ENCODE results near the gene ITGA3.
A peak's percentile ranks its signal among the peaks of the same experiment; 100 is the strongest.

Gene ITGA3

GRCh38 chr17:50043290-50044148 lies 12.4 kb upstream of the ITGA3 start:
- Mint-ChIP-seq H3K9me3 (no peaks in the 10 kb centered on the region), H3K27ac (no peak overlapping the region), H3K27me3 (peaks cover 9% of the 10 kb centered on the region), H3K36me3 (ENCODE audit: low read depth) (no peaks in the 10 kb centered on the region), H3K4me3 (no peak overlapping the region), H3K4me1 (peaks cover 13% of the 10 kb centered on the region)
- ATAC-seq (no peak), DNase-seq (no peak)

DNA sequence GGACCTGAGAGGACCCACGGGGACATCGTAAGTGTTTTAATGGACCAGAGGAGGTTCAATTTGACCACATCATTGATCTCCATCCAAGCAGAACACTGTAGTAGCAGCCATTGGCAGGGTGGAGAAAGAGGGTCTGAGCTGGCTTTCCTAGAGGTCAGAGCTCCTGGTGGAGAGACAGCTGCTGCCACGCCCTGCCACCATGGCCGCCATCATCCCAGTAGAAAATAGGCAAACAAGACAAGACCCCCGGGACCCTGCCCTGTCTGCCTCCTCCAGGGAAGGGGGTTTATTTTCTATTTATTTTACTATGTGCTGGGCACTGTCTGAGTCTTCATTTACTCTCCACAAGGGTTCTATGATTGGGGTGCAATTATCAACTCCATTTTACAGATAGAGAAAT lies 11.4 kb upstream of the ITGA3 start:
- no peak overlapping the region for H3K4me3 Mint-ChIP-seq
- DNase-seq = no peak
- no peak for ATAC-seq
- peaks cover 13% of the 10 kb centered on the region for H3K4me1 Mint-ChIP-seq
- H3K36me3 Mint-ChIP-seq (ENCODE audit: low read depth) = no peaks in the 10 kb centered on the region
- H3K27ac Mint-ChIP-seq = no peak overlapping the region
- H3K27me3 Mint-ChIP-seq = peaks cover 10% of the 10 kb centered on the region
- H3K9me3 Mint-ChIP-seq = no peaks in the 10 kb centered on the region

DNA sequence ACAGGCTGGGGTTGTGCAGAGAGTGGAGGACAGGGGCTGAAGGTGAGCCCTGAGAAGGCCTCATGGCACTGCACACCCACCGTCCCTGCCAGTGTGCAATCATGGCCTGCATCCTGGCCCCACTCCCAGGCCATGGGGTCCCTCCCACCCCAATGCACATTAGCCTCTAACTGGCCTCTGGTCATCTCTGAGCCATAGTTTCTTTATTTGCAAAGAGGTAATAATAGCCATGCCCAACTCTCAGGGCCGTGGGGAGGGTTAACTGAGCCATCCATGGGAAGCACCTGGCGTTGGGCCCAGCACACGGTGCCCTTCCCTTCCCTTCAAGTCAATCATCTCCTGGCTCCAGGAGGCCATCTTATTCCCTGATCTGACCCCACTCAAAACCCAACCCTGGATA lies 10.8 kb upstream of the ITGA3 start:
- H3K27ac Mint-ChIP-seq = no peak overlapping the region
- peaks cover 10% of the 10 kb centered on the region for H3K27me3 Mint-ChIP-seq
- peaks cover 16% of the 10 kb centered on the region for H3K4me1 Mint-ChIP-seq
- ATAC-seq = no peak
- DNase-seq = no peak
- no peak overlapping the region for H3K4me3 Mint-ChIP-seq
- no peaks in the 10 kb centered on the region for H3K36me3 Mint-ChIP-seq (ENCODE audit: low read depth)
- no peaks in the 10 kb centered on the region for H3K9me3 Mint-ChIP-seq

DNA sequence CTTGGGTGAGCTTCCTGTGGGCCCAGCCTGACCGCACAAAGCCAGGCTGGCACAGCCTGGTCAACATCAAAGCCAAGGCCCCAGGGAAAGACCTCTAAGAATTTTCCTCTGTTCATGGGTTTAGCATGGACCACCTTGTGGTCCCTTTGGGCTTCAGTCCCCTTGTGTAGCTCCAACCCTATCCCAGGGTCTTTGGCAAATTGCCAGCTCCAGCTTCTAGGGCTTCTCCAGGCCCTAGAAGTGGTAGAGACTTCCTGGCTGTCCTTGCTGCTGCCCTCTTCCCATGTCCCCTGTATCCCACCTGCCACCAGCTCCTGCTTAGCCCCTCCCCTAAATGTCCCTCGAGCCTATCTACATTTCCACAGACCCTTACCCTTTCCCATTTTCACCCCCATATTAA lies 9.7 kb upstream of the ITGA3 start:
- DNase-seq (no peak), ATAC-seq (no peak)
- Mint-ChIP-seq H3K27ac (no peak overlapping the region), H3K4me3 (no peak overlapping the region), H3K4me1 (peaks cover 26% of the 10 kb centered on the region), H3K27me3 (peaks cover 10% of the 10 kb centered on the region), H3K9me3 (no peaks in the 10 kb centered on the region), H3K36me3 (ENCODE audit: low read depth) (no peaks in the 10 kb centered on the region)

DNA sequence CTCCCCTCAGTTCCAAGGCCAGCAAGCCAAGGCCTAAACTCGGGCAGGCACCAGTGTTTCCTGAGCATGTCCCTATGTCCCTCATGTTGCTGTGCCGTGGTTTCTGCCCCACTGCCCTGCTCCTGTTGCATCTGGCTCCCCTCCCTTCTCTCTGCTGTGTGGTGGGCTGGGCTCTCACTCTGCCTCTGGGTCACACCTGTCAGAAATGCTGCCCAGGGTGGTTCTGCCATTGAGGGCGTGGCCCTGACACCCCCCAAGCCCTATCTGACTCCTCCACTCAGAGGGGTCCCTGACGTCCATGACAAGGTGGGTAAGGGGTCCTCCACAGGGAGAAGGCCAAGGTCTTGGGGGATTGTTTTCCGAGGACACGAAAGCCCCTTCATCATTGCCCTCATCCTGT lies 9.2 kb upstream of the ITGA3 start:
- Mint-ChIP-seq H3K4me1 (peaks cover 31% of the 10 kb centered on the region), H3K27me3 (peaks cover 10% of the 10 kb centered on the region), H3K9me3 (no peaks in the 10 kb centered on the region), H3K36me3 (ENCODE audit: low read depth) (no peaks in the 10 kb centered on the region), H3K4me3 (no peak overlapping the region), H3K27ac (no peak overlapping the region)
- DNase-seq (no peak), ATAC-seq (no peak)

DNA sequence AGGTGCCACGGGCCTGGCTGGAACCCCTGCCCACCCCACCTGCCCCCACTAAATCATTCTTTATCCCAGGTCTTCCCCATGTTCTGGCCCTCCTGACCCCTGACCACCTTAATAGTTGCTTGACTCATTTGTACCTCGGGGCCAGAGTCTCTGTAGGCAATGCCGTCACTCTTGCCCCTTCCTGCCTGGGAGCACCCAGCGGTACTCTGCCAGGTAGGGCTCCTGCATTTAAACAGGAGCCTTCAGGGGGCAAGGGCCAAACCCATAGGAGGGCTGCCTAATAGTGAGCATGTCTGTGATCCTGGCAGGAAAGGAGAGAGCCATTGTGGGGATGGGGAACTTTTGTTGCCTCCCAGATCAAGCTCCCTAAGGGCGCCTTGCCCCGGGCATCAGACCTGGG lies 8.8 kb upstream of the ITGA3 start:
- no peak for DNase-seq
- H3K27ac Mint-ChIP-seq = no peak overlapping the region
- no peaks in the 10 kb centered on the region for H3K9me3 Mint-ChIP-seq
- no peak overlapping the region for H3K4me3 Mint-ChIP-seq
- no peaks in the 10 kb centered on the region for H3K36me3 Mint-ChIP-seq (ENCODE audit: low read depth)
- no peak for ATAC-seq
- H3K4me1 Mint-ChIP-seq = peaks cover 35% of the 10 kb centered on the region
- H3K27me3 Mint-ChIP-seq = peaks cover 10% of the 10 kb centered on the region

DNA sequence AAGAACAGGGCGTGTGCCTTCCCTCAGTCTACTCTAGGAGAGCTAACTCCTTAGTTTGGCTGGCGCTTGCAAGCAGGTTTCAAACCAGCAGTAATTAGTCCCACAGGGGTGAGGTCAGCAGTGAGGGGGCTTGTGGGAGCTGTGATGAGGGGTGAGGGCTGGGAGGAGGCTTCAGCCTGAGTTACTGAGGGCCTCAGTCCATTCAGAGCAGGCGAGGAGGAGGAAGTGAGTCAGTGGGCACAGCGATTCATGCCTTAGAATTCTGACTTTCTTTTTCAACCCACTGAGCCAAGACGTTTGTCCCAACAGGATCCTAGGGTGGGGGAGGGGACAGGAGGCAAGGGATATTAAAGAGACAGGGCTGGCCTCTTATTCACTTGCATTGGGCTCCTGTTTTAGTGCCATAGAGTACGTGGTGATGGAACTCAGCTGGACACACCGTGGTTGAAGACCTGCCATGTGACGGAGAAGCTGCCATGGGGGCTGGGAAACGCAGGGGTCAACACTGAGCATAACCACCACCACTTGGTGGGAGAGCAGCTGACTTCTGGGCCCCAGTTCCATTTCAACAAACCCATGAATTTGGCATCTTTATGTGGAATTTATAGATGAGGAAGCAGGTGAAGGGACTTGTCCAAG lies 8.3 kb upstream of the ITGA3 start:
- Mint-ChIP-seq H3K27ac (no peak overlapping the region), H3K36me3 (ENCODE audit: low read depth) (no peaks in the 10 kb centered on the region), H3K4me3 (no peak overlapping the region), H3K27me3 (peaks cover 10% of the 10 kb centered on the region), H3K4me1 (peaks cover 35% of the 10 kb centered on the region), H3K9me3 (no peaks in the 10 kb centered on the region)
- ATAC-seq (peak; percentile 59), DNase-seq (peak; percentile 15)

DNA sequence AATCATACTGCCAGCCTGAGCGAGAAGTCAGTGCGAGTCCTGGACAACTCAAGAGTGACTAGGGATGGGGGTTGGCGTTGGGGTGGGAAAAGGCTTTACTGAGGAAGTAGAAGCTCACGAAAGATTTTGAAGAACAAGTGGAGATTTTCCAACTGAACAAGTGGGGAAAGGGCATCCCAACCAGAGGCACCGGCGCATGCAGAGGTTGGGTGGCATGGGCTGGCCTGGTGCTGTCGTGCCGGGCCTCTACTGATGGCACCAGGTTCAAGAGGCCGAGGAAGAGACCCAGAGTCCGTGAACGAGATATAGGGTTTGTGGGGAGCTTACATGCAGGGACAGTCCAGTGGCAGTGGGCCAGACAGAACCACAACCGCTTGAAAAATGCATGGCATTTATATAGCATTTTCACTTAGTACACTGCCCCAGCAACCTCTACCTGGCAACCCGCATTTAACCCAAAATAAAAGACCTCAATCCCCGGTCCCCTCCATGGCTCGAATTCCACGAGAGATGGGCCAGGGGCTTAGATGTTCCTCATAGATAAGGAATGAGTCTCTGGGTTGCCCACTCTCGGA lies 7.7 kb upstream of the ITGA3 start:
- Mint-ChIP-seq H3K4me1 (peaks cover 35% of the 10 kb centered on the region), H3K27me3 (peaks cover 10% of the 10 kb centered on the region), H3K27ac (no peak overlapping the region), H3K36me3 (ENCODE audit: low read depth) (no peaks in the 10 kb centered on the region), H3K9me3 (no peaks in the 10 kb centered on the region), H3K4me3 (no peak overlapping the region)
- DNase-seq (no peak), ATAC-seq (no peak)

DNA sequence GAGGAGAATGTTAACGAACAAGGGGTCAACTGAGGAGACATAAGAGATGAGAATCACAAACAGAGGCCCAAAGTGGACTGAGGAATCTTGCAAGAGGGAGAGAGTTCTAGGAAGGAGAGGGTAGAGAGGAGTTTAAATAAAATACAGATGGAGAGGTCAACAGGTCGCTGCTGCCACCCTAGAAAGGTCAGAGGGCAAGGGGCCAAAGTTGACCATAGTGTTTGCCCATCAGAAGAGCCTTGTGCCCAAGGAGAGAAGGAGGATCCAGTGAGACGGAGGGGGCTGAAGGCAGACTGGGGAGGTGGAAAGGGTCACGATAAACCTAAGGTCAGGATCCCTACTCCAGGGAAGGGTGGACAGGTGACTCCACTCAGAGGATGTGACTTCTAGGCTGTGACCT lies 6.9 kb upstream of the ITGA3 start:
- no peak for DNase-seq
- peaks cover 35% of the 10 kb centered on the region for H3K4me1 Mint-ChIP-seq
- H3K36me3 Mint-ChIP-seq (ENCODE audit: low read depth) = no peaks in the 10 kb centered on the region
- peaks cover 9% of the 10 kb centered on the region for H3K27me3 Mint-ChIP-seq
- H3K27ac Mint-ChIP-seq = no peak overlapping the region
- no peaks in the 10 kb centered on the region for H3K9me3 Mint-ChIP-seq
- no peak for ATAC-seq
- no peak overlapping the region for H3K4me3 Mint-ChIP-seq

DNA sequence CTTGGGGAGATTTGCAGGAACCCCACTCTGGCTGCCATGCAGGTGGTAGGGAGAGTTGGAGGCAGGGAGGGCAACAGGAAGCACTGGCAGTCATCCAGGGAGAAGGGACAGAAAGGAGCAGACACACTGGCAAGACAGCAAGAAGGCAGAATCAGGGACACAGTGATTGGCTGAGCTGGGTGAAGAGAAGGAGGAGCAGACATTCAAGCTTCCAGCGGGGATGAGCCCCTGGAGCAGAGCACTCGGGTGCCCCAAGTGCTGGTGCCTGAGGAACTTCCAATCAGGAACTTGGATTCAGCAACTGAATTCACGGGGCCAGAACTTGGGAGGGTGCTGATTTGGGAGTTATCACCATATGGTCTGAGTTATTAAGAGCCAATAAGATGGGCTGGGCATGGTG lies 6.3 kb upstream of the ITGA3 start:
- Mint-ChIP-seq H3K4me1 (peaks cover 35% of the 10 kb centered on the region), H3K36me3 (ENCODE audit: low read depth) (no peaks in the 10 kb centered on the region), H3K4me3 (no peak overlapping the region), H3K27ac (no peak overlapping the region), H3K9me3 (no peaks in the 10 kb centered on the region), H3K27me3 (peaks cover 8% of the 10 kb centered on the region)
- DNase-seq (no peak), ATAC-seq (no peak)

DNA sequence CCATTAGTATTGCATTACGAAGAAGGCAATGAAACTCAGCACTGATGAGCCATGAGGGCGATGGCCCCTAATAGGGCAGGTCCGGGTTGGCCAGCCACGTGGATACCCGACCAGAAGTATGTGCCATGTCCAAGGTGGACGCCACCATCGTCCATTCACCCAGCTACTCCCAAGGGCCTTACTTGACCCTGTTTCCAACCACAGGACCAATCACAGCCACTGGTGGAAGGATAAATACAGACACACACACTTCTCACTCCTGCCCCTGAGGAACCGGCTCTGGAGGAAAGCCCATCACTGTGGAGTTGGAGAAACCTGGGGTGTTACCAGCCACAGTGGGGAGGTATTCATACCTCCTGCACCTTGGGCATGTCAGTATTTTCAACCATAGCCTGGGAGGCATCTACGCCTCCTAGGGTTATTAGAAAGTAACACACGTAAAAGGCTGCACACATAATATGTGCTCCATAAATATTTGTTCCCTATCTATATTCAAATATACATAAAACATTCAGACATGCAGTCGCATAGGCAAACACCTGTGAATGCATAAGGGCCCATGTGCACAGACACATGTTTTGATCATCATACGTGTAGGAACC lies 5.4 kb upstream of the ITGA3 start:
- no peaks in the 10 kb centered on the region for H3K9me3 Mint-ChIP-seq
- no peaks in the 10 kb centered on the region for H3K36me3 Mint-ChIP-seq (ENCODE audit: low read depth)
- H3K4me3 Mint-ChIP-seq = no peak overlapping the region
- H3K27me3 Mint-ChIP-seq = peaks cover 12% of the 10 kb centered on the region
- DNase-seq (no peak), ATAC-seq (no peak)
- no peak overlapping the region for H3K27ac Mint-ChIP-seq
- peaks cover 42% of the 10 kb centered on the region for H3K4me1 Mint-ChIP-seq

GRCh38 chr17:50051082-50051576 lies 4.8 kb upstream of the ITGA3 start:
- peak overlapping the region; percentile 21 for H3K4me3 Mint-ChIP-seq
- no peaks in the 10 kb centered on the region for H3K9me3 Mint-ChIP-seq
- H3K4me1 Mint-ChIP-seq = peaks cover 44% of the 10 kb centered on the region
- peak; percentile 88 for ATAC-seq
- peak overlapping the region; percentile 86 for H3K27ac Mint-ChIP-seq
- H3K27me3 Mint-ChIP-seq = peaks cover 12% of the 10 kb centered on the region
- no peaks in the 10 kb centered on the region for H3K36me3 Mint-ChIP-seq (ENCODE audit: low read depth)
- peak; percentile 84 for DNase-seq

GRCh38 chr17:50051606-50052005 lies 4.3 kb upstream of the ITGA3 start:
- no peak for DNase-seq
- no peak for ATAC-seq
- peaks cover 44% of the 10 kb centered on the region for H3K4me1 Mint-ChIP-seq
- no peaks in the 10 kb centered on the region for H3K9me3 Mint-ChIP-seq
- no peaks in the 10 kb centered on the region for H3K36me3 Mint-ChIP-seq (ENCODE audit: low read depth)
- H3K4me3 Mint-ChIP-seq = peak overlapping the region; percentile 21
- H3K27me3 Mint-ChIP-seq = peaks cover 15% of the 10 kb centered on the region
- peak overlapping the region; percentile 86 for H3K27ac Mint-ChIP-seq

DNA sequence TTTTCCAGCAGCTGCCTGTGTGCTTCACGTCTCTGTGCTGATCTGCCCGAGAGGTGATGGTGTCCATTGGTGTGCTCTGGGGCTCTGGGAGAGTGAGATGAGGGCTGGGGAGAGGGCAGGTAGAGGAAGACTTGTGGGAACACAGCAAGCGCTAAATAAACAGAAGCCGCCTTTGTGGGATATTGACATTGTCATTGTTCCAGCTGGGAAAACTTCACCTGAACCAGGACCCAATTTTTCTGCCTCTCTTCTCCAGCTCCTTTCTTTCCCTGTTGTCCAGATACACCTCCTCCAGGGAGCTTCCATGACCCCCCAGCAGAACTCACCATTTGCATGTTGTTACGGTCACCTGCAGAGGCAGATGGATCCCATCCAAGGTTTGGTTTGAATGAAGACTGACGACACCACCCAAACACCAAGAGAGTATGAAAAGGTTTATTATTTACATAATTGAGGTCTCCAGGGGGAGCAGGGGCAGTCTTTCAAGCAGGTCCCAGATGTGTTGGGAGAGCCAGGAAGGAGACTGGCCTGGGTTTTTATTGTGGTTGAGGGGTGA lies 3.6 kb upstream of the ITGA3 start:
- no peak for ATAC-seq
- Mint-ChIP-seq H3K27me3 (peaks cover 17% of the 10 kb centered on the region), H3K4me1 (peaks cover 46% of the 10 kb centered on the region), H3K9me3 (no peaks in the 10 kb centered on the region), H3K27ac (no peak overlapping the region), H3K36me3 (ENCODE audit: low read depth) (no peaks in the 10 kb centered on the region), H3K4me3 (no peak overlapping the region)
- DNase-seq = no peak

All from activated naive CD8-positive, alpha-beta T cell treated with anti-CD3 and anti-CD28 coated beads, Interleukin-2, amount 50 U/mL, for 24 hours (primary cell).